Loucy (cell line): ENCODE results near the gene NANOS1.
A peak's percentile ranks its signal among the peaks of the same experiment; 100 is the strongest.

Experiments
- H2AFZ ChIP-seq: fragments of 200-600 bp; sonication (generic); 2 replicates; pipeline ENCODE4 v1.6.0; 2016; ENCODE audit warnings: antibody characterized with exemption, mild to moderate bottlenecking, low read length, moderate library complexity
- H3F3A ChIP-seq: fragments of 200-600 bp; 2 replicates; pipeline ENCODE4 v1.6.0; 2016; ENCODE audit warnings: antibody characterized with exemption, low read depth, mild to moderate bottlenecking
- H3K27me3 ChIP-seq: fragments of 200-600 bp; sonication (generic); 2 replicates; pipeline ENCODE4 v1.6.1; 2014; ENCODE audit warnings: low read length, mild to moderate bottlenecking; ENCODE audit not compliant: insufficient read depth, poor library complexity, severe bottlenecking
- H3K36me3 ChIP-seq: fragments of 200-600 bp; sonication (generic); 2 replicates; pipeline ENCODE4 v1.6.1; 2016; ENCODE audit warnings: low read length; ENCODE audit not compliant: insufficient read depth
- H3K4me1 ChIP-seq: fragments of 200-600 bp; sonication (generic); 2 replicates; pipeline ENCODE4 v1.5.1; 2014; ENCODE audit warnings: low read length, mild to moderate bottlenecking; ENCODE audit not compliant: insufficient read depth, poor library complexity, severe bottlenecking
- H3K4me2 ChIP-seq: fragments of 200-600 bp; sonication (generic); 2 replicates; pipeline ENCODE4 v1.6.0; 2014; ENCODE audit warnings: antibody characterized with exemption, low read length, low read depth, mild to moderate bottlenecking; ENCODE audit not compliant: poor library complexity, severe bottlenecking
- H3K4me3 ChIP-seq: fragments of 200-600 bp; sonication (generic); 2 replicates; pipeline ENCODE4 v1.5.1; 2014; ENCODE audit warnings: low read length, mild to moderate bottlenecking, mixed read lengths; ENCODE audit not compliant: poor library complexity, severe bottlenecking
- H3K79me2 ChIP-seq: fragments of 200-600 bp; sonication (generic); 2 replicates; pipeline ENCODE4 v1.6.1; 2014; ENCODE audit warnings: low read length; ENCODE audit not compliant: insufficient read depth
- H3K9ac ChIP-seq: fragments of 200-600 bp; sonication (generic); 2 replicates; pipeline ENCODE4 v1.6.0; 2014; ENCODE audit warnings: mild to moderate bottlenecking, low read depth, low read length, moderate library complexity; ENCODE audit not compliant: poor library complexity, severe bottlenecking
- H3K9me2 ChIP-seq: fragments of 200-600 bp; sonication (generic); replicated peaks from 2 replicates; pipeline ENCODE4 v1.6.1; 2016; ENCODE audit warnings: low read depth, low read length, mixed read lengths
- H3K9me3 ChIP-seq: fragments of 200-600 bp; sonication (generic); 2 replicates; pipeline ENCODE4 v1.6.1; 2014; ENCODE audit warnings: mild to moderate bottlenecking, antibody characterized with exemption, low read length, low read depth; ENCODE audit not compliant: insufficient read depth
- H4K20me1 ChIP-seq: fragments of 200-600 bp; sonication (generic); 2 replicates; pipeline ENCODE4 v1.6.0; 2014; ENCODE audit warnings: antibody characterized with exemption, low read length, mild to moderate bottlenecking; ENCODE audit not compliant: insufficient read depth, poor library complexity, severe bottlenecking
- EZH2phosphoT487 ChIP-seq: fragments of 200-600 bp; IDR thresholded peaks from 2 replicates; pipeline ENCODE4 v1.6.1; 2018; ENCODE audit warnings: antibody characterized with exemption, mild to moderate bottlenecking, moderate library complexity, borderline replicate concordance
- TF ChIP-seq, protein P1 (sequence below): fragments of 200-600 bp; sonication (generic); conservative IDR thresholded peaks from 2 replicates; pipeline ENCODE4 v1.5.1; 2014; ENCODE audit warnings: mild to moderate bottlenecking, antibody characterized with exemption, low read length

NANOS1 gene

DNA sequence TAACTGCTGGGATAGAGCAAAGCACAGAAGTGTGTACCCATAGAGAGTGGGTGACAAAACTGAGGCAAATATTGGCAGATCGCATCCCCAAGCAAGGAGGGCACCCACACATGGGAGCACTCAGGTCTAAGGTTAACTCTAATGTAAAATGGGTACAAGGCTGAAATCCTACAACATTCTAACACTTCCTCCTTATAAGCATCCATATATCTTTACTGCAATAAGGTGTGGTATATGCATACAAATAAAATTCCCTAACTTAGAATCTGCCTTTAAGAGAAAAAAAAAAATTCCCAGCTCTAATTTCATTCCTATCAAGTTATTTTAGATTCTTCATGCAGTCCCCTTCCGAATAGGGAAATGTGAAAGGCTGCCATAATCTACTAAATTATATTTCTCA lies 32.4 kb downstream of the NANOS1 start:
- TF ChIP-seq EZH2phosphoT487: no peak
- TF ChIP-seq, protein P1, sequence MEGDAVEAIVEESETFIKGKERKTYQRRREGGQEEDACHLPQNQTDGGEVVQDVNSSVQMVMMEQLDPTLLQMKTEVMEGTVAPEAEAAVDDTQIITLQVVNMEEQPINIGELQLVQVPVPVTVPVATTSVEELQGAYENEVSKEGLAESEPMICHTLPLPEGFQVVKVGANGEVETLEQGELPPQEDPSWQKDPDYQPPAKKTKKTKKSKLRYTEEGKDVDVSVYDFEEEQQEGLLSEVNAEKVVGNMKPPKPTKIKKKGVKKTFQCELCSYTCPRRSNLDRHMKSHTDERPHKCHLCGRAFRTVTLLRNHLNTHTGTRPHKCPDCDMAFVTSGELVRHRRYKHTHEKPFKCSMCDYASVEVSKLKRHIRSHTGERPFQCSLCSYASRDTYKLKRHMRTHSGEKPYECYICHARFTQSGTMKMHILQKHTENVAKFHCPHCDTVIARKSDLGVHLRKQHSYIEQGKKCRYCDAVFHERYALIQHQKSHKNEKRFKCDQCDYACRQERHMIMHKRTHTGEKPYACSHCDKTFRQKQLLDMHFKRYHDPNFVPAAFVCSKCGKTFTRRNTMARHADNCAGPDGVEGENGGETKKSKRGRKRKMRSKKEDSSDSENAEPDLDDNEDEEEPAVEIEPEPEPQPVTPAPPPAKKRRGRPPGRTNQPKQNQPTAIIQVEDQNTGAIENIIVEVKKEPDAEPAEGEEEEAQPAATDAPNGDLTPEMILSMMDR: no peak
- Histone ChIP-seq H3K9me3 (no peaks in the 10 kb centered on the region), H3K4me1 (no peaks in the 10 kb centered on the region), H3K9ac (no peak overlapping the region), H3K27me3 (no peaks in the 10 kb centered on the region), H3K4me2 (no peak overlapping the region), H3F3A (no peaks in the 10 kb centered on the region), H2AFZ (no peak overlapping the region), H4K20me1 (peaks cover 54% of the 10 kb centered on the region), H3K79me2 (peaks cover 52% of the 10 kb centered on the region), H3K36me3 (peaks cover 96% of the 10 kb centered on the region), H3K4me3 (no peak overlapping the region), H3K9me2 (no peaks in the 10 kb centered on the region)

DNA sequence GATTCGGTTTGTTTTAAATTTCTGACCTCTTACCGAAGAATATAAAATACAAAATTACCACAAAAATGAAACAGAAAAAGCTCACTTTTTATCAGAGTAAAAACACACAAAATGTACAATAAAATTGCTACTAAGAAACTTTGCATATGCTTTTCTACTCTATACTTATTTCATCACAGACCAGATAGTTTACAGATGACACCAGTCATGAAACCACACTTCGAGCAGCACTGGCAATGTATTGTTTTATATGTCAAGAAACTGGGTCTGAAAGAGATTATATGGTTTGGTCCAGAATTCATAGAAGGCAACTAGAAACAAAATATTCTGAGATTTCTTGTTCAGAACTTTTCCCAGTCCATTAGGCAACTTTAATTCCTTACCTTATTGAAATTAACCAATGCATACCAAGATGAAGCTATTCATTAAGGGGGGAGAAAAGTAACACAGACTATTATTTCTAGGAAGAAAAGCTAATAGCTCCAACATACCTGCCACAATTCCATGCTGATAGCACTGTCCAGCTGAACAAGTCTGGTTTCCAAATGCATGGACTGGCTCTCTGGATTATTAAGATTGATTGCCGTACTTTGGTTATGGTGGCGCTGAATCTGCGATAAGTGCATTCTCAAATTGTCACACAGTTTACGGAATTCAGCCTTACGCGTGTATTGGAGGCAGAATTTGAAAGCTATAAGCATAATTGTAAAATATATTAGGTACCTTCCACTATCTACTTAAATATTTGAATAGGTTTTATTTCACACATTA lies 41.1 kb downstream of the NANOS1 start:
- H3K9ac ChIP-seq: no peak overlapping the region
- TF ChIP-seq, protein P1: no peak
- no peak for TF ChIP-seq EZH2phosphoT487
- no peaks in the 10 kb centered on the region for H3K27me3 ChIP-seq
- no peak overlapping the region for H3K4me2 ChIP-seq
- H3F3A ChIP-seq: peaks cover 8% of the 10 kb centered on the region; the same call in 1 of the 2 replicates
- H3K9me3 ChIP-seq: no peaks in the 10 kb centered on the region
- H3K4me3 ChIP-seq: no peak overlapping the region
- peaks cover 77% of the 10 kb centered on the region for H3K36me3 ChIP-seq
- H2AFZ ChIP-seq: no peak overlapping the region
- H3K4me1 ChIP-seq: peaks cover 20% of the 10 kb centered on the region
- peaks cover 81% of the 10 kb centered on the region for H4K20me1 ChIP-seq
- H3K9me2 ChIP-seq: no peaks in the 10 kb centered on the region
- H3K79me2 ChIP-seq: peaks cover 85% of the 10 kb centered on the region

DNA sequence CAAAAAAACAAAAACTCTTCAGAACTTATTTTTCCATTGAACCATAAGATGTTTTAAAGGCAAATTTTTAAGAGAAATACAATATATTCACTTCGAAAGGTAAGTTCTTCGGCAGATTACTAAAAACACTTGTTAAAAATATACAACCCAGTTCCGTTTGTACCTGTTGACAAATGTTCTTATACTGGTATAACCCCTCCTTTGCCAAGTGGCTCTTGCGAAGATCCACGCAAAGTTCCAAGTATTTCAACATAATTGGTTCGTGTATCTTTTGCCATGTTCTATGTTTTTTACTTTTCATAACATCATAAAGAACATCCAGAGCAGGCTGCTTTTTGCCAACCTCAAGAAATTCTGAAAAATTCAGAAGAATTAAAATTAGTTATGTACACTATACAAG lies 44.1 kb downstream of the NANOS1 start:
- Histone ChIP-seq H3K9me3 (no peaks in the 10 kb centered on the region), H4K20me1 (peaks cover 97% of the 10 kb centered on the region), H3K9me2 (no peaks in the 10 kb centered on the region), H3K9ac (peak overlapping the region; percentile 28), H3K4me2 (peak overlapping the region; percentile 56), H3K79me2 (peaks cover 94% of the 10 kb centered on the region), H3K4me1 (peaks cover 42% of the 10 kb centered on the region), H3K4me3 (peak overlapping the region; percentile 46), H3F3A (peaks cover 8% of the 10 kb centered on the region; the same call in 1 of the 2 replicates), H3K36me3 (peaks cover 50% of the 10 kb centered on the region), H3K27me3 (no peaks in the 10 kb centered on the region), H2AFZ (no peak overlapping the region)
- TF ChIP-seq, protein P1: no peak
- TF ChIP-seq EZH2phosphoT487: no peak
